Ovary (tissue), 3 donors: ENCODE measurements around the gene ITGB2.

ENCODE experiments used
- CTCF ChIP-seq, 3 donors: fragments of 450-650 bp in 2 of 3; fragments of 200-600 bp in 1 of 3; IDR thresholded peaks; one replicate each; pipeline versions ENCODE4 v1.5.1 to v1.8.0; 2016 to 2022; ENCODE audit warnings: antibody characterized with exemption in 3 of 3, mild to moderate bottlenecking in 1 of 3
- POLR2A ChIP-seq: fragments of 450-650 bp; IDR thresholded peaks from one replicate; pipeline ENCODE4 v1.6.1; 2017; ENCODE audit warnings: antibody characterized with exemption, mild to moderate bottlenecking, moderate library complexity
- donor health status: DM: no; HTN: no; CAD: no.

DNA sequence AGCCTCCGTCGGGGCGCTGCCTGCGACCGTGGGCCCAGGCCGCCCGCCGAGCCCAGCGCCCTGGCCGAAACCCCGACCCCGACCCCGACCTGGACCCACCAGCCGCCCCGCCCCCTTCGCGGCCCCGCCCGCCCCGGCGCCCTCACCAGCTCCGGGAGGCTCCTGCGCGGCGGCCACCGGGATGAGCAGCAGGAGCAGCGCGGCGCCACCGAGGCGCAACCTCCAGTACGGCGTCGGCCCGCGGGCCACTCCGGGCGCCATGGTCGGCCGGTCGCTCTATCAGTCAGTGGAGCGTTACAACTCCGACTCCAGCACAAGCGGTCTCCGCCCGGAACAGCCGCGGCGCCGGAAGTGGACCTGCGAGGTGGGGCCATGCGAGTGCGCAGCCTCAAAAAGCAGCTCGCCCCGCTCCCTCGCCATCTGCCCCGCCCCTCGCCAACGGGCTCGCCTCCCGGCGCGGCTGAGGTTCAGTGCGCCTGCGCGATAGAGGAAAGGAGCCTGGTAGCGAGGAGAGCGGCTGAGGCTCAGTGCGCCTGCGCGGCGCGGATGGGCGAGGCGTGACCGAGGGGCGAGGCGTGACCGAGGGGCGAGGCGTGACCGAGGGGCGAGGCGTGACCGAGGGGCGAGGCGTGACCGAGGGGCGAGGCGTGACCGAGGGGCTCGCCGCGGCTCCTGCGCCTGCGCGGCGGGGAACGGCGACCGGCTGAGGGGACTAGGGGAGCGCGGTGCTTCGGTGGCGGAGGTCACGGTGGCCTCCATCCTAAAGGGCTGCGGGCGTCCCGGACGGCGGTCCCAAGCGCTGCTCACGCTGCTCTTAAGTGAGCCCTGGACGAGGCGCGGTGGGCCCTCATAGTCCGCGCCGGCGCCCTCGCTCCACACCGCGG is 47.1 kb downstream of the ITGB2 start, which contains the start of gene PTTG1IP:
- TF ChIP-seq CTCF (IDR thresholded peaks at IDR 0.05) (no peak), POLR2A (peak; percentile 63)
